ENCODE measurements around the gene NCAM1. TPM values are rescaled to one million over a fixed set of nuclear protein-coding genes. Genes with fewer than 3 reads are reported as not detected.

Gene NCAM1
- polyA plus RNA-seq, 3 donors = 64.4 to 77.8 (median 73.2) TPM

- no peak for DNase-seq
Observed at GRCh38 chr11:113304916-113305315, 343.7 kb downstream of the NCAM1 start.

GRCh38 chr11:113305440-113306336, 344.5 kb downstream of the NCAM1 start:
- DNase-seq = peak; percentile 56

GRCh38 chr11:113308601-113309000, 347.4 kb downstream of the NCAM1 start:
- DNase-seq = no peak

GRCh38 chr11:113311536-113311935, 350.3 kb downstream of the NCAM1 start:
- no peak for DNase-seq

GRCh38 chr11:113313601-113314000, 352.4 kb downstream of the NCAM1 start:
- no peak for DNase-seq

GRCh38 chr11:113314065-113314388, 352.8 kb downstream of the NCAM1 start:
- DNase-seq = no peak

GRCh38 chr11:113314389-113315301, 353.4 kb downstream of the NCAM1 start, which contains the start of gene TTC12:
TSS of gene TTC12 (plus strand) at chr11:113314583. CDS start at chr11:113316258, 1,675 bp downstream.
- peak; percentile 94 for DNase-seq

GRCh38 chr11:113315811-113316210, 354.6 kb downstream of the NCAM1 start:
- DNase-seq = peak; percentile 23

- no peak for DNase-seq
Observed at GRCh38 chr11:113316256-113316655, 355.0 kb downstream of the NCAM1 start.

GRCh38 chr11:113317339-113317738, 356.1 kb downstream of the NCAM1 start:
- DNase-seq = no peak

- DNase-seq = no peak
Observed at GRCh38 chr11:113319085-113319484, 357.9 kb downstream of the NCAM1 start.

- no peak for DNase-seq
Observed at GRCh38 chr11:113322158-113322557, 360.9 kb downstream of the NCAM1 start.

- DNase-seq = no peak
Observed at GRCh38 chr11:113324250-113324649, 363.0 kb downstream of the NCAM1 start.
